GM10266 (cell line): ENCODE measurements around the gene NPPA.

Experiments
- DNase-seq: peaks from one replicate; pipeline ENCODE4 v3.0.0; 2012; ENCODE audit errors: extremely low spot score
- TF ChIP-seq, protein P1 (sequence below): IDR thresholded peaks from 2 replicates; pipeline ENCODE4 v1.5.1; 2012; ENCODE audit warnings: mild to moderate bottlenecking, low read depth; ENCODE audit not compliant: control insufficient read depth, insufficient read depth; ENCODE audit errors: missing control alignments

The NPPA gene

DNA sequence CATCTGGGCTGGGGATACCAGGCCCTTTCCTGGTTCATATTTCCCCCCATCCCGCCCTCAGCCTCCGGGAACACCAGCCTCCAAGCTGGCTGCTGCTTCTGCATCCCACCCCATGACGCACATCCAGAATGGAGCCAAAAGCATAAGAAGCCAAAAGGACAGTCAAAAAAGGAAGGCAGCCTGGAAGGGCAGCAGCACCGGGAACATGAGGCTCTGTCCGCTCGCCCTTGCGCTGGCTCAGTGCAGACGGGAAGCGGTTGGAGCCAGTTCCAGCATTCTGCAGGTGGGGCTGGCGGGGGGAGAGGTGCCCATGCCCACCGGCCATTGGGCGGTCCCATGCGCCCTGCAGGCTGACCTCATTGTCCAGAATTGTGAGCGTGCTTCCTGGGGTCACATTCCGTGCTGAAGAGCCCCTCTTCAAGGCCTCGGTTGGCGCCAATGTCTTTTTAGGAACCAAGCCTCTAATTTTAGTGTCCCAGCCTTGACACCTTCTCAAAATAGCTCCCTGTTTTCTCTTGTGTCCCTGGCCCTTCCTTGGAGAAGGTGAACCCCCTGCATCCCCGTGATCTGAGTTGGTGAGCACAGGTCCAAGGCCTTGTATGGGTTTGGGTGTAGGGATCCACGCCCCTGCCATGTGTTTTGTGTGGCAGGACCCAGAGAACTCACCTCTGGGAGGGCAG, 39.5 kb upstream of the NPPA start:
- no peak for DNase-seq
- TF ChIP-seq, protein P1, sequence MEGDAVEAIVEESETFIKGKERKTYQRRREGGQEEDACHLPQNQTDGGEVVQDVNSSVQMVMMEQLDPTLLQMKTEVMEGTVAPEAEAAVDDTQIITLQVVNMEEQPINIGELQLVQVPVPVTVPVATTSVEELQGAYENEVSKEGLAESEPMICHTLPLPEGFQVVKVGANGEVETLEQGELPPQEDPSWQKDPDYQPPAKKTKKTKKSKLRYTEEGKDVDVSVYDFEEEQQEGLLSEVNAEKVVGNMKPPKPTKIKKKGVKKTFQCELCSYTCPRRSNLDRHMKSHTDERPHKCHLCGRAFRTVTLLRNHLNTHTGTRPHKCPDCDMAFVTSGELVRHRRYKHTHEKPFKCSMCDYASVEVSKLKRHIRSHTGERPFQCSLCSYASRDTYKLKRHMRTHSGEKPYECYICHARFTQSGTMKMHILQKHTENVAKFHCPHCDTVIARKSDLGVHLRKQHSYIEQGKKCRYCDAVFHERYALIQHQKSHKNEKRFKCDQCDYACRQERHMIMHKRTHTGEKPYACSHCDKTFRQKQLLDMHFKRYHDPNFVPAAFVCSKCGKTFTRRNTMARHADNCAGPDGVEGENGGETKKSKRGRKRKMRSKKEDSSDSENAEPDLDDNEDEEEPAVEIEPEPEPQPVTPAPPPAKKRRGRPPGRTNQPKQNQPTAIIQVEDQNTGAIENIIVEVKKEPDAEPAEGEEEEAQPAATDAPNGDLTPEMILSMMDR: no peak

DNA sequence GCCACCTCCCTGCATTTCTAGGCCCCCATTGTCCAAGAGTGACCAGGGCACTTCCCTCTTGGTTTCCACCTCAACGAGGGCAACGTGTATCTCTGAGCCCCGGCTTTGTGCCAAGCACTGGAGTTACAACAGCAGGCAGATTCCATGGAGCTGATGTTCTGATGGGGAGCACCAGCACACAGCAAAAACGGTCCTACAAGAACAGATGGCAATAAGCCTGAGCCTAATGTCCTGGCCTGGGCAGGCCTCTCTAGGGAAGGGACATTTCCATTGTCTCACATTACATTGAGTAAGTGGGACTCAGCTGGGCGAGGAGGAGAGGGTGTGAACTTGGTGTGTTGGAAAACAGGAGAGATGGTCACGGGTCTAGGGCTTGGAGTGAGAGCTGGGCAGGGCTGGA, 38.3 kb upstream of the NPPA start:
- TF ChIP-seq, protein P1: no peak
- no peak for DNase-seq

DNA sequence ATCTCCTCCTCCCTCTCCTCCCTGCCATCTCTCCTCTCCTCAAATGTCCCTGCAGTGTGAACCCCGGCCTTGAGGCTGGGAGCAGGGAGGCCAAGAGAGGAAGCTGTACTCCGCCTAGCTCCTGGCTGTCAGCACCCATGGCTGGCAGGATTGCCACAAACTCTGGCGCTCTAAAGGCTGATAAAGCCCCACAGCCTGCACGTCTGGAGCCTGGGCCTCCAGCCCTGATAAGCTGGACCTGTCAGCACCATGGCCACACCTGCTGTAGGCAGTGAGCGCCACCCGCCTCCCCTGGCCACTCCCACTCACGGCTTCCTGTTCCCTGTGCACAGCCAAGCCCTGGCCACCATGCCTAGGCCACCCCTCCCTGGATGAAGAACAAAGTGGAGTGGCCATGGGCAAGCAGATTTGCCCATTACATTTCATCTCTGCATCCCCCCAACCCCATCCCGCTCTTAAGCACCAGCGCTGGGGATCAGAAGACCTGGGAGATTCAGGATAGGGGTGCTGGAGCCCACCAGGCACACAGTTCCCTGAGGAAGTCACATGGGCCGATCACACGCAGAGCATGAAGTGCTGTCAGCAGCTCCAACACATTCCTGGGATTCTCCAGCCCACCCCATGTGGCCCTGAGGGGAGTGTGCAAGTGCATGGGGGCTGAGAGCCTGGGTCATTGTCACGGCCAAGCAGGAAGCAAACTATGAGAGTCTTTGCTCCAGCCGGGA, 35.4 kb upstream of the NPPA start:
- TF ChIP-seq, protein P1: no peak
- no peak for DNase-seq

DNA sequence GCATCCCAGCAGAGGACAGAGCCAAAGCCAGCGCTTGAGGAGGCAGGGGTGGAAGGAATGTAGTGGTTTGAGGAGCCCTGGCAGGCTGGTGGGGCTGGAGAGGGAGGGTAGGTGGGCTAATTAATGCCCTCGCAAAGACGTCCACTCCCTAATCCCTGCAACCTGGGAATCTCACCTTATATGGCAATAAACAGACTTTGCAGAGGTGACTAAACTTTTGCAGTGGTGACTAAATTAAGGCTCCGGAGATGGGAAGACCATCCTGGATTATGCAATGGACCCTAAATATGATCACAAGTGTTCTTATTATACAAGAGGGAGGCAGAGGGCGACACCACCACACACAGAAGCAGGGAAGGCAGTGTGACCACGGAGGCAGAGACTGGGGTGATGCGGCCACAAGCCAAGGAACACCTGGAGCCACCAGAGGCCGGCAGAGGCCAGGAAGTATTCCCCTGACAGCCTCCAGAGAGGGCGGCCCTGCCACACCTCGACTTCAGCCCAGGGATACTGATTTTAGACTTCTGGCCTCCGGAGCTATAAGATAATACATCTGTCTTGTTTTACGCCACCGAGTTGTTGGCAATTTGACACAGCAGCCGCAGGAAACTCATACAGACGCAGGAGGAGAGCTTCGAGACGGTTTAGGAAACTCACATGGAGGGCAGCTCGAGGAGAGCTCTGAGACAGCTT, 34.3 kb upstream of the NPPA start:
- TF ChIP-seq, protein P1: no peak
- DNase-seq: no peak

DNA sequence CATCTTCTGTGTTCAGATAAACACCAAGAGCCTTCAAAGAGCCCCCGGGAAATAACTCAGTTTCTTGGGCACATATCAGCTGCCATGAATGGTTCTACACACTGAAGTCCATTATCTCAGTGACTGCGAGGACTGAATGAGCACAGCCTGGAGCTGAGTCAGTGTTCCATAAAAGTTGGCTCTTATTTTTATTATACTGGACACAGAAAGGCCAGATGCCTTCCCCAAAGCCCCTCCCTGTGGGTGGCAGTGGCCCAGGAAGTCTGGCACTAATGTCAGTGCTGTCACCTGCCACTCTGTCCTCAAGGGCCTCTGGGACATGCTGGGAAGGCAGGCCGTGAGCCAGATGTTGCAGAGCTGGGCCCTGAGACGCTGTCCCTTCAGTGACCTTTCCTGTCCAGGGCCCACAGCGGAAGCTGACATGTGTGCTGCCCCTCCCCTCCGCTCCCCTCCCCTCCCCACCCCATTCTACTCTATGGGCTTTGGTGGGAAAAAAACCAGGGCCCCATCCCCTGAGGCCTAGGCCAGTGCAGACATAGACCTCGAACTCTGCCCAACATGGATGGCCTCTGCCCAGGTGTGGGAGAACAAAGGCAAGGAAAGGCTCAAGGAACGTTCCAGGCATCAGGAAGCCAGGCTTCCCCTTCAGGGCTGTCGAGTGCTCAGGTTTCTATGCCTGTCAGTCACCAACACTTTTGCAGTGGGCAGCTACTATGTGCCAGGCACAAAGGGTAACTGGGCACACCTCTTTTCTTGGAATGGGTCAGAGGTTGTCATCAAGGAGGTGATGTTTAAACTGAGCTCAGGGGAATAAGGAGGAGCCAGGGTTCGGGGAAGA, 33.5 kb upstream of the NPPA start:
- TF ChIP-seq, protein P1: no peak
- no peak for DNase-seq

DNA sequence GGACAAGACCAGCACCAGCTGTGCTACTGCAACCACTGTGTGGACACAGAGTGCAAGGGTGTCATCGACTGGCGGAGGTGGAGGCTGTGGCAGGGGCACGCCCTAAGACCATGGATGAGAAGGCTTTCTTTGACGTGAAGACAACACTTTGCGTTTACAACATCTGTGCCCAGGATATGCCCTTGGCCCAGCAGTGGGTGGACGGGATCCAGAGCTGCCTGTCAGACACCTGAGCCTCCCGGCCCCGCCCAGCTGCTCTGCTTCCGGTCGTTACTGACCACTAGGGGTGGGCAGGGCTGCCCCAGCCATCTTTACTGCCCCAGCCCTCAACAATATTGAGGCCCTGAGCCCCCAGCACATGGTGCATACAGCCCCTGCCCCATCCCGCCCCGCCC, 32.6 kb upstream of the NPPA start:
- no peak for DNase-seq
- TF ChIP-seq, protein P1: no peak
